ENCODE measurements around the gene CCDC158.
"Not testable (repeated sequence)": the region's sequence is repeated elsewhere in the genome, so short reads cannot be mapped to it uniquely, and the experiment has no call there.

Gene CCDC158

GRCh38 chr4:76307660-76308014 lies 113.3 kb downstream of the CCDC158 start:
- no peak for DNase-seq

- peak in 1 of 6 experiments; percentile 15 for DNase-seq
Observed at GRCh38 chr4:76306882-76307659, 113.9 kb downstream of the CCDC158 start.

- peak in 2 of 6 experiments; percentile 30 to 33 for DNase-seq
Observed at GRCh38 chr4:76305971-76306881, 114.7 kb downstream of the CCDC158 start, which contains the start of gene STBD1. Gene STBD1, plus strand, starts transcription at chr4:76306733. Its CDS starts 37 bp downstream, at chr4:76306770.

GRCh38 chr4:76305033-76305687 lies 115.8 kb downstream of the CCDC158 start:
- peak in 1 of 6 experiments; percentile 22 for DNase-seq

GRCh38 chr4:76302826-76303438 lies 118.0 kb downstream of the CCDC158 start:
- DNase-seq, result no peak

- no peak for DNase-seq
Observed at GRCh38 chr4:76301775-76302162, 119.2 kb downstream of the CCDC158 start.

GRCh38 chr4:76301068-76301774 lies 119.7 kb downstream of the CCDC158 start:
- no peak for DNase-seq

GRCh38 chr4:76300012-76300411 lies 120.9 kb downstream of the CCDC158 start:
- no peak for DNase-seq

- DNase-seq, result no peak
Observed at GRCh38 chr4:76298227-76298626, 122.7 kb downstream of the CCDC158 start.

GRCh38 chr4:76296286-76296820 lies 124.6 kb downstream of the CCDC158 start:
- DNase-seq, result no peak

- DNase-seq, result no peak
Observed at GRCh38 chr4:76293772-76294171, 127.2 kb downstream of the CCDC158 start.

- no peak for DNase-seq
Observed at GRCh38 chr4:76292730-76293129, 128.2 kb downstream of the CCDC158 start.

GRCh38 chr4:76287811-76288210 lies 133.1 kb downstream of the CCDC158 start:
- DNase-seq, result not testable (repeated sequence)

GRCh38 chr4:76283900-76284299 lies 137.0 kb downstream of the CCDC158 start:
- no peak for DNase-seq

GRCh38 chr4:76282941-76283689 lies 137.8 kb downstream of the CCDC158 start:
- no peak for DNase-seq

- not testable (repeated sequence) for DNase-seq
Observed at GRCh38 chr4:76281594-76281993, 139.3 kb downstream of the CCDC158 start.

GRCh38 chr4:76280488-76281441 lies 140.2 kb downstream of the CCDC158 start:
- no peak for DNase-seq

- DNase-seq, result peak in 5 of 6 experiments; percentile 0 to 21 (median 3)
Observed at GRCh38 chr4:76279462-76279861, 141.5 kb downstream of the CCDC158 start.

- DNase-seq, result no peak
Observed at GRCh38 chr4:76278583-76278982, 142.4 kb downstream of the CCDC158 start.

- DNase-seq, result no peak
Observed at GRCh38 chr4:76277667-76278066, 143.3 kb downstream of the CCDC158 start.

Measured in stimulated activated naive CD4-positive, alpha-beta T cell (primary cell).